Upper lobe of left lung (tissue), 6 donors: ENCODE results near the gene TMPRSS11F. TPM values are rescaled to one million over a fixed set of nuclear protein-coding genes. Genes with fewer than 3 reads are reported as not detected.

Experiments used
- ATAC-seq, 2 donors: fragments of 200-7000 bp; cut with Tn5 transposase; one replicate each; pipeline ENCODE4 v1.9.1; 2022; ENCODE audit warnings: mild to moderate bottlenecking in 2 of 2, moderate library complexity in 2 of 2; ENCODE audit not compliant: low FRiP score in 2 of 2
- DNase-seq, 2 donors: peaks; one replicate each; pipeline ENCODE4 v3.0.0-alpha.2; 2019 to 2020
- H3K27ac ChIP-seq, 4 donors: fragments of 200-600 bp; sonication (generic); one replicate each; pipeline ENCODE4 v1.5.1; 2016 to 2019
- H3K27me3 ChIP-seq, 4 donors: fragments of 200-600 bp; sonication (generic); one replicate each; pipeline ENCODE4 v1.5.1; 2017 to 2019
- H3K36me3 ChIP-seq, 4 donors: fragments of 200-600 bp; sonication (generic); one replicate each; pipeline ENCODE4 v1.5.1; 2016 to 2019
- H3K4me1 ChIP-seq, 4 donors: fragments of 200-600 bp; sonication (generic); one replicate each; pipeline ENCODE4 v1.5.1; 2018 to 2019
- H3K4me3 ChIP-seq, 4 donors: fragments of 200-600 bp; sonication (generic); one replicate each; pipeline ENCODE4 v1.5.1; 2017 to 2019; ENCODE audit warnings: mild to moderate bottlenecking in 2 of 4, moderate library complexity in 1 of 4
- H3K9me3 ChIP-seq, 4 donors: fragments of 200-600 bp; sonication (generic); one replicate each; pipeline ENCODE4 v1.5.1; 2018 to 2019
- EP300 ChIP-seq, 4 donors: sonication (generic); formaldehyde crosslinking; IDR thresholded peaks; one replicate each; pipeline ENCODE4 v1.5.1; 2017; ENCODE audit warnings: antibody characterized with exemption in 4 of 4, control low read depth in 2 of 4
- POLR2A ChIP-seq, 4 donors: fragments of 450-650 bp; IDR thresholded peaks; one replicate each; pipeline ENCODE4 v1.5.1; 2016 to 2017; ENCODE audit warnings: antibody characterized with exemption in 4 of 4, mild to moderate bottlenecking in 2 of 4
- POLR2AphosphoS5 ChIP-seq, 2 donors: sonication (generic); formaldehyde crosslinking; IDR thresholded peaks; one replicate each; pipeline ENCODE4 v1.5.1; 2017; ENCODE audit warnings: antibody characterized with exemption in 2 of 2
- WGBS, 2 donors: methylation state at CpG; one replicate each; pipeline ENCODE4 v1.1.5; 2017 to 2018; 5-methylcytosine and 5-hydroxymethylcytosine counted together
- total RNA-seq, 6 donors: library from RNA; depleted of rRNA in 4 of 6; stranded (reverse); fragments of >200 nt in 4 of 6; gene quantifications; one replicate each; pipeline versions ENCODE4 v1.1.0 to v1.2.1, GENCODE V29; 2016 to 2021
- TF ChIP-seq, protein P1 (sequence below), 6 experiments: fragments of 450-650 bp in 4 of 6; fragments of 200-600 bp in 2 of 6; sonication (generic) in 2 of 6; IDR thresholded peaks; one replicate each; pipeline ENCODE4 v1.5.1; 2016 to 2019; ENCODE audit warnings: antibody characterized with exemption in 6 of 6
- donor health status: DM: no; HTN: no; CAD: no; lungs with moderate emphysema.
- donor health status: DM: no; HTN: yes; CAD: no; lungs with severe emphysema.

TMPRSS11F gene
- total RNA-seq, 6 donors from 2014 or later: not detected

DNA sequence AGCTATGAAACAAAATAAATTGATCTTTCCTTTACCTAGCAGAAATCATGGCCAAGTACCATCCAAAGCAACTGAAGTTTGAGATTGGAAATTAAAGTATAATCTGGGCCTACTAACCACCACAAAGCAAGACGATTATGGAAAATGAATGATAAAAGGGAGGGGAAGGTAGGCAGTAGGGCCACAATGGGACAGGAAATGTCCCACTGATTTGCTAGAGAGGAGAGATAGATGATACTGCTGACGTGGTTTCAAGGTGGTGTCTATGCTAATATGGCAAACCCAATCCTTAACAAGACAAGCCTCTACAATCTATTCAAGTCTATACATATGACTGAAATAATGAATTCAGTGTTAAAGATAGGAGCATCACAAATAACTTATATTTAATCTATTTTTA is 6.1 kb downstream of the TMPRSS11F start:
- TF ChIP-seq POLR2AphosphoS5 (IDR thresholded peaks at IDR 0.05): no peak
- no peak for TF ChIP-seq POLR2A (IDR thresholded peaks at IDR 0.05)
- TF ChIP-seq, protein P1, sequence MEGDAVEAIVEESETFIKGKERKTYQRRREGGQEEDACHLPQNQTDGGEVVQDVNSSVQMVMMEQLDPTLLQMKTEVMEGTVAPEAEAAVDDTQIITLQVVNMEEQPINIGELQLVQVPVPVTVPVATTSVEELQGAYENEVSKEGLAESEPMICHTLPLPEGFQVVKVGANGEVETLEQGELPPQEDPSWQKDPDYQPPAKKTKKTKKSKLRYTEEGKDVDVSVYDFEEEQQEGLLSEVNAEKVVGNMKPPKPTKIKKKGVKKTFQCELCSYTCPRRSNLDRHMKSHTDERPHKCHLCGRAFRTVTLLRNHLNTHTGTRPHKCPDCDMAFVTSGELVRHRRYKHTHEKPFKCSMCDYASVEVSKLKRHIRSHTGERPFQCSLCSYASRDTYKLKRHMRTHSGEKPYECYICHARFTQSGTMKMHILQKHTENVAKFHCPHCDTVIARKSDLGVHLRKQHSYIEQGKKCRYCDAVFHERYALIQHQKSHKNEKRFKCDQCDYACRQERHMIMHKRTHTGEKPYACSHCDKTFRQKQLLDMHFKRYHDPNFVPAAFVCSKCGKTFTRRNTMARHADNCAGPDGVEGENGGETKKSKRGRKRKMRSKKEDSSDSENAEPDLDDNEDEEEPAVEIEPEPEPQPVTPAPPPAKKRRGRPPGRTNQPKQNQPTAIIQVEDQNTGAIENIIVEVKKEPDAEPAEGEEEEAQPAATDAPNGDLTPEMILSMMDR (IDR thresholded peaks at IDR 0.05): no peak
- no peak for TF ChIP-seq EP300 (IDR thresholded peaks at IDR 0.05)
- H3K27me3 ChIP-seq: no peaks in the 10 kb centered on the region
- H3K9me3 ChIP-seq: no peaks in the 10 kb centered on the region
- DNase-seq (no peak), ATAC-seq (no peak)
- WGBS, 2 donors: 75 to 83% methylated on average over 2 of the region's 2 CpGs
- H3K4me3 ChIP-seq: no peak overlapping the region
- no peak overlapping the region for H3K27ac ChIP-seq
- no peaks in the 10 kb centered on the region for H3K4me1 ChIP-seq
- H3K36me3 ChIP-seq: no peaks in the 10 kb centered on the region

DNA sequence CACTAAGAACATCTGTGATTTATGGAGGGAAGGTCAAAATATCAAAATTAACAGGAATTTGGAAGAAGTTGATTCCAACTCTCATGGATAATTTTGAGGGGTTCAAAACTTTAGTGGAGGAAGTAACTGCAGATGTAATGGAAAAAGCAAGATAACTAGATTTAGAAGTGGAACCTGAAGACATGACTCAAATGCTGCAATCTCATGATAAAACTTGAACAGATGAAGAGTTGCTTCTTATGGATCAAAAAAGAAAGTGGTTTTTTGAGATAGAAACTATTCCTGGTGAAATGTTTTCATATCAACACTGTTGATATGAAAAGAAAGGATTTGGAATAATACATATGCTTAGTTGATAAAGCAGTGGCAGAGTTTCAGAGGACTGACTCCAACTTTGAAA is 9.7 kb downstream of the TMPRSS11F start:
- Histone ChIP-seq H3K36me3 (no peaks in the 10 kb centered on the region), H3K4me1 (no peaks in the 10 kb centered on the region), H3K27ac (no peak overlapping the region), H3K27me3 (no peaks in the 10 kb centered on the region), H3K4me3 (no peak overlapping the region), H3K9me3 (no peaks in the 10 kb centered on the region)
- TF ChIP-seq POLR2A (IDR thresholded peaks at IDR 0.05): no peak
- TF ChIP-seq, protein P1 (IDR thresholded peaks at IDR 0.05): no peak
- TF ChIP-seq POLR2AphosphoS5 (IDR thresholded peaks at IDR 0.05): no peak
- no peak for TF ChIP-seq EP300 (IDR thresholded peaks at IDR 0.05)
- ATAC-seq (no peak), DNase-seq (no peak)

DNA sequence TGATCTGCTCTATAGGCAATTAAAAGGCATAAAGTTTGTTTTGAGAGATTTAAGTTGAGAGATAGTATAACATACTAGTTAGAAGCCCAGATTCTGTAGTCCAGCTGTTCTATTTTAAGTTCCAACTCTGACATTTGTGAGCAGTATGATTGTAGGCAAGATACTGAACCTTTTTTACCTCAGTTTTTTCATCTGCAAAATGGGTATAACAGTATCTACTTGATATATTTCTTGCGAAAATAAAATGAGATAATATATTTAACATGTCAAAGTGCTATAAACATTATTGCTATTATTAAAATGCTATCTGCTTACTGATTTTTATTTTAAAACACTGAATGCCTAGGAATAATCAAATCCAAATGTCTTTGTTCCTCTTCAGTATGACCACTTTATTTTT is 19.2 kb downstream of the TMPRSS11F start:
- Histone ChIP-seq H3K27ac (no peak overlapping the region), H3K9me3 (no peaks in the 10 kb centered on the region), H3K4me1 (no peaks in the 10 kb centered on the region), H3K27me3 (no peaks in the 10 kb centered on the region), H3K4me3 (no peak overlapping the region), H3K36me3 (no peaks in the 10 kb centered on the region)
- DNase-seq: no peak
- WGBS, 2 donors: 94 to 95% methylated on average over 1 of the region's 1 CpG
- TF ChIP-seq POLR2AphosphoS5 (IDR thresholded peaks at IDR 0.05): no peak
- no peak for TF ChIP-seq POLR2A (IDR thresholded peaks at IDR 0.05)
- TF ChIP-seq, protein P1 (IDR thresholded peaks at IDR 0.05): no peak
- TF ChIP-seq EP300 (IDR thresholded peaks at IDR 0.05): no peak
- ATAC-seq: no peak

- WGBS, 2 donors: 42 to 62% methylated on average over 1 of the region's 1 CpG
- TF ChIP-seq EP300 (IDR thresholded peaks at IDR 0.05) (no peak), POLR2A (IDR thresholded peaks at IDR 0.05) (no peak), POLR2AphosphoS5 (IDR thresholded peaks at IDR 0.05) (no peak)
- TF ChIP-seq, protein P1 (IDR thresholded peaks at IDR 0.05): no peak
- H3K4me1 ChIP-seq: no peaks in the 10 kb centered on the region
- DNase-seq (no peak), ATAC-seq (no peak)
- no peak overlapping the region for H3K4me3 ChIP-seq
- no peak overlapping the region for H3K27ac ChIP-seq
- H3K9me3 ChIP-seq: no peaks in the 10 kb centered on the region
- no peaks in the 10 kb centered on the region for H3K36me3 ChIP-seq
- no peaks in the 10 kb centered on the region for H3K27me3 ChIP-seq
These were observed 19.8 kb downstream of the TMPRSS11F start for GRCh38 chr4:68109868-68110267.

- H3K4me1 ChIP-seq: no peaks in the 10 kb centered on the region
- TF ChIP-seq POLR2AphosphoS5 (IDR thresholded peaks at IDR 0.05) (no peak), EP300 (IDR thresholded peaks at IDR 0.05) (no peak), POLR2A (IDR thresholded peaks at IDR 0.05) (no peak)
- TF ChIP-seq, protein P1 (IDR thresholded peaks at IDR 0.05): no peak
- WGBS, 2 donors: 32 to 50% methylated on average over 1 of the region's 1 CpG
- H3K27ac ChIP-seq: no peak overlapping the region
- H3K9me3 ChIP-seq: no peaks in the 10 kb centered on the region
- no peak for ATAC-seq
- H3K36me3 ChIP-seq: no peaks in the 10 kb centered on the region
- H3K4me3 ChIP-seq: no peak overlapping the region
- DNase-seq: no peak
- H3K27me3 ChIP-seq: no peaks in the 10 kb centered on the region
These were observed 46.9 kb downstream of the TMPRSS11F start for GRCh38 chr4:68082758-68083157.
